ENCODE results near the gene ERGIC1. TPM values are rescaled to one million over a fixed set of nuclear protein-coding genes. Genes with fewer than 3 reads are reported as not detected.

ERGIC1 gene
- total and polyA plus RNA-seq, 2 of the 13 experiments (the other 11 are each of a cell fraction or from before 2014, with no cell fraction given) = 78.5 to 184 TPM

DNA sequence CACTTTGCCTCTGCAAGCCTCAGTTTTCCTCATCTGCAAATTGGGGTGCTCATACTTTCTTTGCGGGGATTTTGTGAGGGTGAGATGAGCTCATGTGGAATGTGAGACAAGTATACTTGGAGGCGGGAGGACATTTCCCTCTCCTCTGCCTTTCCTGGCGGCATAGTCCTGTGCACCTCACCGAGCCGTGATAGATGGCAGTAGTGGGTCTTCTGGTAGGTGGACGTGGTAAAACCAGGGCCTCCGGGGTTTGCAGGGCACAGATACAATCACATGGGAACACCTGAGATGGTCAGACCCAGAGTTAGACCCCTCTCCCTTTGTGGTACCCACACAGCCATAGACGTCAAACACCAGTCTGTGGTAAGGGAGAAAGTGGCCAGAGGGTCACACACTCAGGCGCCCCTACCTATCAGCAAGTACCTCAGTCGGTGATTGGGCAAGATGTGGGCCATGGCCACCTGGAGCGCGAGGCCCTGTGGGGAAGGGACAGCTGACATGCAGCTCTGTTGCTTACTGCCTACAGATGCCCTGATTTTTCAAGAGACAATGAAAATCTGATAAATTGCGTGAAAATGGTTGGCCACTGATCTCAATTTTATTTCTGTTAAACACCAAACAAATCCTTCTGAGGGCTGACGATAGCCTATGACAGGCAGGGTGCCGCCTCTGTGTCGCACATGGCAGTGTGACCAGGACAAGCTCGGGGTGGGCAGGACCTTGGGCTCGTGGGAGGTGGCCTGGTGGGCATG, 9.9 kb downstream of the ERGIC1 start:
- TF ChIP-seq, protein P1, sequence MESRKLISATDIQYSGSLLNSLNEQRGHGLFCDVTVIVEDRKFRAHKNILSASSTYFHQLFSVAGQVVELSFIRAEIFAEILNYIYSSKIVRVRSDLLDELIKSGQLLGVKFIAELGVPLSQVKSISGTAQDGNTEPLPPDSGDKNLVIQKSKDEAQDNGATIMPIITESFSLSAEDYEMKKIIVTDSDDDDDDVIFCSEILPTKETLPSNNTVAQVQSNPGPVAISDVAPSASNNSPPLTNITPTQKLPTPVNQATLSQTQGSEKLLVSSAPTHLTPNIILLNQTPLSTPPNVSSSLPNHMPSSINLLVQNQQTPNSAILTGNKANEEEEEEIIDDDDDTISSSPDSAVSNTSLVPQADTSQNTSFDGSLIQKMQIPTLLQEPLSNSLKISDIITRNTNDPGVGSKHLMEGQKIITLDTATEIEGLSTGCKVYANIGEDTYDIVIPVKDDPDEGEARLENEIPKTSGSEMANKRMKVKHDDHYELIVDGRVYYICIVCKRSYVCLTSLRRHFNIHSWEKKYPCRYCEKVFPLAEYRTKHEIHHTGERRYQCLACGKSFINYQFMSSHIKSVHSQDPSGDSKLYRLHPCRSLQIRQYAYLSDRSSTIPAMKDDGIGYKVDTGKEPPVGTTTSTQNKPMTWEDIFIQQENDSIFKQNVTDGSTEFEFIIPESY (CRISPR knock-in tag; IDR thresholded peaks at IDR 0.05) = peak; percentile 95
- TF ChIP-seq REL (CRISPR knock-in tag; conservative IDR thresholded peaks at IDR 0.05) = no peak
- TF ChIP-seq, protein P2, sequence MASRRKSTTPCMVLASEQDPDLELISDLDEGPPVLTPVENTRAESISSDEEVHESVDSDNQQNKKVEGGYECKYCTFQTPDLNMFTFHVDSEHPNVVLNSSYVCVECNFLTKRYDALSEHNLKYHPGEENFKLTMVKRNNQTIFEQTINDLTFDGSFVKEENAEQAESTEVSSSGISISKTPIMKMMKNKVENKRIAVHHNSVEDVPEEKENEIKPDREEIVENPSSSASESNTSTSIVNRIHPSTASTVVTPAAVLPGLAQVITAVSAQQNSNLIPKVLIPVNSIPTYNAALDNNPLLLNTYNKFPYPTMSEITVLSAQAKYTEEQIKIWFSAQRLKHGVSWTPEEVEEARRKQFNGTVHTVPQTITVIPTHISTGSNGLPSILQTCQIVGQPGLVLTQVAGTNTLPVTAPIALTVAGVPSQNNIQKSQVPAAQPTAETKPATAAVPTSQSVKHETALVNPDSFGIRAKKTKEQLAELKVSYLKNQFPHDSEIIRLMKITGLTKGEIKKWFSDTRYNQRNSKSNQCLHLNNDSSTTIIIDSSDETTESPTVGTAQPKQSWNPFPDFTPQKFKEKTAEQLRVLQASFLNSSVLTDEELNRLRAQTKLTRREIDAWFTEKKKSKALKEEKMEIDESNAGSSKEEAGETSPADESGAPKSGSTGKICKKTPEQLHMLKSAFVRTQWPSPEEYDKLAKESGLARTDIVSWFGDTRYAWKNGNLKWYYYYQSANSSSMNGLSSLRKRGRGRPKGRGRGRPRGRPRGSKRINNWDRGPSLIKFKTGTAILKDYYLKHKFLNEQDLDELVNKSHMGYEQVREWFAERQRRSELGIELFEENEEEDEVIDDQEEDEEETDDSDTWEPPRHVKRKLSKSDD (CRISPR knock-in tag; IDR thresholded peaks at IDR 0.05; ENCODE audit: low read depth) = no peak
- no peak for TF ChIP-seq NAIF1 (CRISPR knock-in tag; IDR thresholded peaks at IDR 0.05; ENCODE audit: borderline replicate concordance)
- no peak for TF ChIP-seq ZNF83 (CRISPR knock-in tag; IDR thresholded peaks at IDR 0.05; ENCODE audit: borderline replicate concordance)
- TF ChIP-seq RXRA (CRISPR knock-in tag; IDR thresholded peaks at IDR 0.05) = 0 out of 2 replicates have a peak, but pooled peaks have one; percentile 15
- TF ChIP-seq ZNF629 (CRISPR knock-in tag; conservative IDR thresholded peaks at IDR 0.05) = peak; percentile 87
- TF ChIP-seq, protein P3, sequence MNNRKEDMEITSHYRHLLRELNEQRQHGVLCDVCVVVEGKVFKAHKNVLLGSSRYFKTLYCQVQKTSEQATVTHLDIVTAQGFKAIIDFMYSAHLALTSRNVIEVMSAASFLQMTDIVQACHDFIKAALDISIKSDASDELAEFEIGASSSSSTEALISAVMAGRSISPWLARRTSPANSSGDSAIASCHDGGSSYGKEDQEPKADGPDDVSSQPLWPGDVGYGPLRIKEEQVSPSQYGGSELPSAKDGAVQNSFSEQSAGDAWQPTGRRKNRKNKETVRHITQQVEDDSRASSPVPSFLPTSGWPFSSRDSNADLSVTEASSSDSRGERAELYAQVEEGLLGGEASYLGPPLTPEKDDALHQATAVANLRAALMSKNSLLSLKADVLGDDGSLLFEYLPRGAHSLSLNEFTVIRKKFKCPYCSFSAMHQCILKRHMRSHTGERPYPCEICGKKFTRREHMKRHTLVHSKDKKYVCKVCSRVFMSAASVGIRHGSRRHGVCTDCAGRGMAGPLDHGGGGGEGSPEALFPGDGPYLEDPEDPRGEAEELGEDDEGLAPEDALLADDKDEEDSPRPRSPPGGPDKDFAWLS (CRISPR knock-in tag; IDR thresholded peaks at IDR 0.05; ENCODE audit: borderline replicate concordance) = no peak
- TF ChIP-seq, protein P4, sequence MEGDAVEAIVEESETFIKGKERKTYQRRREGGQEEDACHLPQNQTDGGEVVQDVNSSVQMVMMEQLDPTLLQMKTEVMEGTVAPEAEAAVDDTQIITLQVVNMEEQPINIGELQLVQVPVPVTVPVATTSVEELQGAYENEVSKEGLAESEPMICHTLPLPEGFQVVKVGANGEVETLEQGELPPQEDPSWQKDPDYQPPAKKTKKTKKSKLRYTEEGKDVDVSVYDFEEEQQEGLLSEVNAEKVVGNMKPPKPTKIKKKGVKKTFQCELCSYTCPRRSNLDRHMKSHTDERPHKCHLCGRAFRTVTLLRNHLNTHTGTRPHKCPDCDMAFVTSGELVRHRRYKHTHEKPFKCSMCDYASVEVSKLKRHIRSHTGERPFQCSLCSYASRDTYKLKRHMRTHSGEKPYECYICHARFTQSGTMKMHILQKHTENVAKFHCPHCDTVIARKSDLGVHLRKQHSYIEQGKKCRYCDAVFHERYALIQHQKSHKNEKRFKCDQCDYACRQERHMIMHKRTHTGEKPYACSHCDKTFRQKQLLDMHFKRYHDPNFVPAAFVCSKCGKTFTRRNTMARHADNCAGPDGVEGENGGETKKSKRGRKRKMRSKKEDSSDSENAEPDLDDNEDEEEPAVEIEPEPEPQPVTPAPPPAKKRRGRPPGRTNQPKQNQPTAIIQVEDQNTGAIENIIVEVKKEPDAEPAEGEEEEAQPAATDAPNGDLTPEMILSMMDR (CRISPR knock-in tag; IDR thresholded peaks at IDR 0.05) = peak; percentile 22; the same call in 1 of the 2 replicates
- TF ChIP-seq STAG1 (CRISPR knock-in tag; IDR thresholded peaks at IDR 0.05) = peak; percentile 19; the same call in 1 of the 2 replicates
- FAIRE-seq (no peak), ATAC-seq (peak; percentile 34; the same call in 1 of the 3 replicates), DNase-seq (ENCODE audit: low spot score) (no peak)
- in situ Hi-C loops (cut with HindIII; ENCODE audit: extremely low pct_ligation_motif_present, low pct_unique_long_range_greater_than_20kb) = no loop called here
- WGBS (ENCODE audit: low lambda C conversion rate) = 94% methylated on average over 14 of the region's 18 CpGs
- ChIA-PET CTCF (ENCODE audit: low intra/inter-chr PET ratio, low total read pairs) (interaction anchor here (2.0 kb wide), 1 partner anchor 25 kb away, joined by 5 read pairs; no protein-coding TSS in a partner anchor), POLR2A (interaction anchor here (1.1 to 1.4 kb wide), 3 partner anchors 15 to 74 kb away, joined by 3 read pairs; no protein-coding TSS in a partner anchor)
- Histone ChIP-seq H3K27me3 (ENCODE audit: control insufficient read depth in 1 of 2, insufficient read depth in 2 of 2, low read length in 2 of 2) (no peaks in the 10 kb centered on the region), H3K4me1 (ENCODE audit: insufficient read depth, low read length) (peaks cover 57% of the 10 kb centered on the region), H3K36me3 (replicated peaks in 1 of 2; ENCODE audit: control insufficient read depth in 1 of 2, insufficient read depth in 2 of 2, low read length in 2 of 2) (peaks cover 7 to 16% of the 10 kb centered on the region in 2 experiments; a peak in 4 of 5 replicates), H3K79me2 (ENCODE audit: insufficient read depth, low read length) (peaks cover 89% of the 10 kb centered on the region), H3K9me3 (ENCODE audit: low read length) (no peaks in the 10 kb centered on the region), H4K20me1 (ENCODE audit: insufficient read depth, low read length) (peaks cover 20% of the 10 kb centered on the region), H2AFZ (ENCODE audit: low read length) (no peak overlapping the region), H3K27ac (ENCODE audit: extremely low read length, insufficient read depth, low read length) (no peak overlapping the region), H3K4me3 (replicated peaks in 1 of 3; ENCODE audit: insufficient read depth in 1 of 3, low read depth in 2 of 3, low read length in 3 of 3) (no peak overlapping the region), H3K9ac (ENCODE audit: insufficient read depth, low read depth, low read length) (no peak overlapping the region), H3K4me2 (ENCODE audit: low read depth, low read length) (no peak overlapping the region)
- intact Hi-C loops (cut with micrococcal nuclease; ENCODE audit: unreplicated experiment) = no loop called here
- no TSS peak for BruUV-seq (replicated peaks)
